Measurements from ENCODE around the gene MICALL1. TPM values are rescaled to one million over a fixed set of nuclear protein-coding genes. Genes with fewer than 3 reads are reported as not detected.

Gene MICALL1
- total and polyA plus RNA-seq, 4 experiments from 2014 or later = 0.77 to 31.0 (median 17.6) TPM

DNA sequence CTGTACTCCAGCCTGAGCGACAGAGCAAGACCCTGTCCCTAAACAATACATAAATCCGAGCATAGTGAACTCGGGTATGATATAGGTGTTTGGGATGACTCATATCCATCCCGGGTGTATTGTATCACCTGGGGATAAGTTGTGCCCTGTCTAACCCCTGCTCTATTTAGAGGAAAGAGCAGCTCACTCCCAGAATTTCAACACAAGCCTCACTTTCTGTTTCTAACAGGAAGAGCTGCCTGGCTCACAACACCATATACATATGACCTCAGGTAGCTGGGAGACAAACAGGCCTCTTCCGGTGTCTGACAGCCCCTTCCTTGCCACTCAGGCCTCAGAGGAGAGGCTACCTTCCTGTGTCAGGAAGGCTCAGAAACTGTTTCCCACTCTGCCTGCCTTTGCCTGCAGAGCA, 9.9 kb upstream of the MICALL1 start:
- H3K9me3 ChIP-seq (ENCODE audit: control insufficient read depth in 1 of 2, low read length in 2 of 2) = no peaks in the 10 kb centered on the region
- no peaks in the 10 kb centered on the region for H3K27me3 Mint-ChIP-seq
- peaks cover 7% of the 10 kb centered on the region for H3K36me3 ChIP-seq (ENCODE audit: insufficient read depth, low read length)
- intact Hi-C loops (cut with micrococcal nuclease) = no loop called here
- POLR2A ChIA-PET (ENCODE audit: partially characterized antibody) = interaction anchor here (1.1 to 4.5 kb wide), 6 partner anchors 9 to 58 kb away, joined by 3 to 51 read pairs (median 10); partner anchors contain the start of genes ANKRD54, MICALL1 and POLR2F
- H3K4me1 Mint-ChIP-seq = peaks cover 16 to 35% (median 27%) of the 10 kb centered on the region in 4 donors
- peaks cover 4 to 11% of the 10 kb centered on the region in 2 donors for H3K36me3 Mint-ChIP-seq
- peaks cover 14% of the 10 kb centered on the region for H3K4me1 ChIP-seq (ENCODE audit: insufficient read depth, low read length)
- DNase-seq = peak; percentile 43 to 67 (median 50)
- H3K27me3 ChIP-seq (ENCODE audit: insufficient read depth, low read length) = no peaks in the 10 kb centered on the region
- CTCF ChIA-PET (ENCODE audit: partially characterized antibody) = interaction anchor here (0.8 to 4.2 kb wide), 7 partner anchors 9 to 253 kb away, joined by 3 to 39 read pairs (median 4); partner anchors contain the start of gene MICALL1
- peak overlapping the region in 1 of 2 donors; percentile 4 for H3K4me3 ChIP-seq (ENCODE audit: low read length in 2 of 2)
- H3K27ac ChIP-seq (ENCODE audit: low read depth, low read length) = peak overlapping the region; percentile 56
- H3K9me3 Mint-ChIP-seq = no peaks in the 10 kb centered on the region
- peak overlapping the region; percentile 93 to 96 (median 95) for H3K27ac Mint-ChIP-seq
- peak overlapping the region; percentile 61 to 81 (median 70) for H3K4me3 Mint-ChIP-seq

DNA sequence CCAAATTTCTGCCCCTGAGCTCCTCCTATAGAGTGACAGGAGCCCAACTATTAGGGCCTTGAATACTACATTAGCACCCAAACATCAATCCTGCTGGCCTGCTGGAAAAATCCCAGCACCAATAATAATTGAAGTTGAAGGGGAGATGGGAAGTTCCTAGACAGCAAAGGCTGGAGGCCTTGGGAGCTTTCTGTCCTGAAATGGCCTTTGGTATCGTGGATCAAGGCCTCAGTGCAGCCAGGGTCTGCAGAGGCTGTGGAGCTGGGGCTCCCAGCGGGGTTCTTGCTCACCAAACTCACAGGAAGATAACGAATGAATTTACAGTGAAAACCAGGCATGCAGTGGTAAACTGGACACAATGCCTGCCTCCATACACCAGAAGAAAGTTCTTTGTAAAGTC, 9.2 kb upstream of the MICALL1 start:
- Mint-ChIP-seq H3K4me1 (peaks cover 15 to 35% (median 27%) of the 10 kb centered on the region in 4 donors), H3K9me3 (no peaks in the 10 kb centered on the region), H3K27ac (peak overlapping the region; percentile 93 to 96 (median 95)), H3K27me3 (no peaks in the 10 kb centered on the region), H3K36me3 (peaks cover 0 to 4% of the 10 kb centered on the region in 2 donors), H3K4me3 (peak overlapping the region in 4 of 8 donors; percentile 19 to 81 (median 72))
- no peak for DNase-seq
- intact Hi-C loops (cut with micrococcal nuclease) = no loop called here
- ChIA-PET POLR2A (ENCODE audit: partially characterized antibody) (interaction anchor here (1.1 to 4.5 kb wide), 7 partner anchors 9 to 57 kb away, joined by 3 to 51 read pairs (median 7); partner anchors contain the start of genes ANKRD54, MICALL1 and POLR2F), CTCF (ENCODE audit: partially characterized antibody) (interaction anchor here (0.6 to 4.2 kb wide), 10 partner anchors 9 to 254 kb away, joined by 3 to 39 read pairs (median 4); partner anchors contain the start of gene MICALL1)
- Histone ChIP-seq H3K4me1 (ENCODE audit: insufficient read depth, low read length) (peaks cover 14% of the 10 kb centered on the region), H3K27ac (ENCODE audit: low read depth, low read length) (peak overlapping the region; percentile 56), H3K36me3 (ENCODE audit: insufficient read depth, low read length) (no peaks in the 10 kb centered on the region), H3K27me3 (ENCODE audit: insufficient read depth, low read length) (no peaks in the 10 kb centered on the region), H3K4me3 (ENCODE audit: low read length in 2 of 2) (no peak overlapping the region), H3K9me3 (ENCODE audit: control insufficient read depth in 1 of 2, low read length in 2 of 2) (no peaks in the 10 kb centered on the region)

GRCh38 chr22:37897807-37898206, 8.3 kb upstream of the MICALL1 start:
- Mint-ChIP-seq H3K36me3 (no peaks in the 10 kb centered on the region), H3K9me3 (no peaks in the 10 kb centered on the region), H3K27me3 (no peaks in the 10 kb centered on the region), H3K4me3 (no peak overlapping the region), H3K4me1 (peaks cover 15 to 35% (median 27%) of the 10 kb centered on the region in 4 donors), H3K27ac (peak overlapping the region in 6 of 7 donors; percentile 3 to 83 (median 78))
- DNase-seq = no peak
- Histone ChIP-seq H3K27me3 (ENCODE audit: insufficient read depth, low read length) (no peaks in the 10 kb centered on the region), H3K4me1 (ENCODE audit: insufficient read depth, low read length) (peaks cover 14% of the 10 kb centered on the region), H3K27ac (ENCODE audit: low read depth, low read length) (no peak overlapping the region), H3K4me3 (ENCODE audit: low read length in 2 of 2) (no peak overlapping the region), H3K9me3 (ENCODE audit: control insufficient read depth in 1 of 2, low read length in 2 of 2) (no peaks in the 10 kb centered on the region), H3K36me3 (ENCODE audit: insufficient read depth, low read length) (no peaks in the 10 kb centered on the region)
- ChIA-PET POLR2A (ENCODE audit: partially characterized antibody) (interaction anchor here (1.2 to 4.5 kb wide), 5 partner anchors 8 to 54 kb away, joined by 3 to 51 read pairs (median 12); partner anchors contain the start of genes ANKRD54 and MICALL1), CTCF (ENCODE audit: partially characterized antibody) (interaction anchor here (0.6 to 4.2 kb wide), 6 partner anchors 8 to 80 kb away, joined by 3 to 39 read pairs (median 4); partner anchors contain the start of gene MICALL1)
- intact Hi-C loops (cut with micrococcal nuclease) = no loop called here

GRCh38 chr22:37898441-37899181, 7.5 kb upstream of the MICALL1 start:
- no peak overlapping the region for H3K27ac ChIP-seq (ENCODE audit: low read depth, low read length)
- H3K27me3 ChIP-seq (ENCODE audit: insufficient read depth, low read length) = no peaks in the 10 kb centered on the region
- intact Hi-C loops (cut with micrococcal nuclease) = no loop called here
- no peak overlapping the region for H3K4me3 ChIP-seq (ENCODE audit: low read length in 2 of 2)
- H3K9me3 Mint-ChIP-seq = no peaks in the 10 kb centered on the region
- H3K4me3 Mint-ChIP-seq = no peak overlapping the region
- H3K36me3 ChIP-seq (ENCODE audit: insufficient read depth, low read length) = no peaks in the 10 kb centered on the region
- H3K36me3 Mint-ChIP-seq = no peaks in the 10 kb centered on the region
- H3K27me3 Mint-ChIP-seq = no peaks in the 10 kb centered on the region
- ChIA-PET POLR2A (ENCODE audit: partially characterized antibody) (interaction anchor here (0.5 to 4.5 kb wide), 4 partner anchors 7 to 256 kb away, joined by 3 to 51 read pairs (median 4); partner anchors contain the start of gene MICALL1), CTCF (ENCODE audit: partially characterized antibody) (interaction anchor here (1.2 to 4.2 kb wide), 4 partner anchors 8 to 81 kb away, joined by 3 to 39 read pairs (median 11); partner anchors contain the start of gene MICALL1)
- no peaks in the 10 kb centered on the region for H3K9me3 ChIP-seq (ENCODE audit: control insufficient read depth in 1 of 2, low read length in 2 of 2)
- H3K27ac Mint-ChIP-seq = peak overlapping the region in 5 of 7 donors; percentile 42 to 83 (median 53)
- DNase-seq = no peak
- H3K4me1 ChIP-seq (ENCODE audit: insufficient read depth, low read length) = peaks cover 14% of the 10 kb centered on the region
- H3K4me1 Mint-ChIP-seq = peaks cover 15 to 30% (median 24%) of the 10 kb centered on the region in 4 donors

DNA sequence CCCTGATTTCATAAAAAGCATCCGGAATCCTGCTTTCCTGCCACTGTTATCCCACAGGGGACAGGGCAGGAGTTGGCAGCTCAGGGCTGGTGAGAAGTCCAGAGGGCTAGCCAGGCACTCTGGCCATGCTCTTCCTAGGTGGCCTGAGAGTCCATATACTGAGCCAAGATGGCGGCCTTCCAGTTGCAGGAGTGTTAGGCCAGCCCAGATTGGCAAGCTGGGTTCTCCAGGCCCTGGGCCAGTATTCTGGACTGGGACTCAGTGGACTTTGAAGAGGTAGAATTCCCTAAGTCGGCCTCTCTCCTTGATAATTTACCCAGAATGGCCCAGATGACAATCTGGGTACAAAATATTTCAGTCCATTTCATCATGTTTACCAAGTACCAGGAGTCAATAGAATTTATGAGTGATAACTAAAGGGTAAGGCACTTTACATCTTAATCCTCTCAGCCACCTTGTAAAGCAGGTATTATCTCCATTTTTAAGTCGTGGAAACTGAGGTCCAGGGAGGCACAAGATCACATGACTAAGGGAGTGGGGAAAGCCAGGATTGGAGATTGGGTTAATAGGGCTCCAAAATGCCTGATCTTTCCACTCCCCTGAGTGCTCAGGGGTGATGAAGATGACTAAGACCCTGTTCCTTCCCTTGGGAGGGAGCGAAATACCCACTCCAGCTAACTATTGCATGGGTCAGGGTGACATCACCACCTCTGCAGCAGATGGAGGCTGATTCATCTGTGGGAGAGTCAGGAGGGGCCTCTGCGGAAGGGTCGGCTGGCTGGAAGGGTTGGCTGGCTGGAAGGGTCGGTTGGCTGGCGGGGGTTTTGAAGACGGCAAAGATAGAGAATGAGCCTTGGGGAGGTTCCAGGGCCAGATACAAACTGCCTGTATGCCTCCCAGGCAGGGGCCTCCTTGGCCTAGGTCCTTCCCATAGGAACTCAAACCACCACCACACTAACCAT, 1.2 kb upstream of the MICALL1 start:
- no peaks in the 10 kb centered on the region for H3K9me3 ChIP-seq (ENCODE audit: control insufficient read depth in 1 of 2, low read length in 2 of 2)
- ChIA-PET CTCF (ENCODE audit: partially characterized antibody) (interaction anchor here (1.0 to 4.3 kb wide), 8 partner anchors 8 to 61 kb away, joined by 3 to 28 read pairs (median 6); partner anchors contain the start of gene ANKRD54), POLR2A (ENCODE audit: partially characterized antibody) (interaction anchor here (0.6 to 3.3 kb wide), 11 partner anchors 8 to 1116 kb away, joined by 3 to 51 read pairs (median 6); partner anchors contain the start of genes ANKRD54, APOBEC3D, C22orf23 and EIF3L)
- Mint-ChIP-seq H3K36me3 (no peaks in the 10 kb centered on the region), H3K4me1 (peaks cover 15 to 36% (median 25%) of the 10 kb centered on the region in 4 donors), H3K27ac (peak overlapping the region; percentile 41 to 86 (median 82)), H3K4me3 (peak overlapping the region; percentile 76 to 84 (median 80)), H3K27me3 (no peaks in the 10 kb centered on the region), H3K9me3 (no peaks in the 10 kb centered on the region)
- H3K36me3 ChIP-seq (ENCODE audit: insufficient read depth, low read length) = no peaks in the 10 kb centered on the region
- H3K4me1 ChIP-seq (ENCODE audit: insufficient read depth, low read length) = peaks cover 18% of the 10 kb centered on the region
- H3K4me3 ChIP-seq (ENCODE audit: low read length in 2 of 2) = no peak overlapping the region
- intact Hi-C loops (cut with micrococcal nuclease) = loop anchor here (5.0 kb wide), 1 partner anchor 47 kb away; the partner anchor contains the start of genes C22orf23 and POLR2F
- DNase-seq = no peak
- no peak overlapping the region for H3K27ac ChIP-seq (ENCODE audit: low read depth, low read length)
- no peaks in the 10 kb centered on the region for H3K27me3 ChIP-seq (ENCODE audit: insufficient read depth, low read length)

DNA sequence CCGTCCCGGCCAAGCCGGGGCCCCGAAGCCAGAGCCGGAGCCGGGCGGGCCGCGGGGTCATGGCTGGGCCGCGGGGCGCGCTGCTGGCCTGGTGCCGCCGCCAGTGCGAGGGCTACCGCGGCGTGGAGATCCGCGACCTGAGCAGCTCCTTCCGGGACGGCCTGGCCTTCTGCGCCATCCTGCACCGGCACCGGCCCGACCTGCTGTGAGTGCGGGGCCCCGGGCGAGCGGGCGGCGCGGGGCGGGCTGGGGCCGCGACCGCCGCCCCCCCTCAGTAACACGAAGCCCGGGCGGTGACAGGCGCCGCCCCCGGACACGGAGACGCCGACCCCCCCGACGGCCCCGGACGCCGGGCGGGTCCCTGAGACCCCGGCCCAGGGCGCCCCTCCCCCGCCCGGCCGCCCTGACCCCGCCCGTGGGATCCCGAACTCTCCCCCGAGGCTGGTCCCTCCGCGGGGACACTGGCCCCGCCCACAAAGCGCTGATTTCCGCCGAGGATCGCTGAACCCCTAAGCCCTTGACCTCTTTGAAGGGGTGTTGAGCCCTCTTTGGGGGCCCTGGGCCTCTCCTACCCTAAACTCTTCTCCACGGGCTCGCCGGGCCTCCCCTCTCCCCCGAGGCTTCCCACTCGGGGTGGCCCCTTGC, 389 bp downstream of the MICALL1 start:
- H3K27me3 ChIP-seq (ENCODE audit: insufficient read depth, low read length) = no peaks in the 10 kb centered on the region
- ChIA-PET CTCF (ENCODE audit: partially characterized antibody) (interaction anchor here (0.8 to 4.3 kb wide), 7 partner anchors 8 to 59 kb away, joined by 4 to 28 read pairs (median 6); no protein-coding TSS in a partner anchor), POLR2A (ENCODE audit: partially characterized antibody) (interaction anchor here (0.8 to 3.3 kb wide), 18 partner anchors 8 to 99 kb away, joined by 3 to 51 read pairs (median 4); partner anchors contain the start of genes ANKRD54, C22orf23, EIF3L and GCAT)
- Mint-ChIP-seq H3K4me3 (peak overlapping the region; percentile 77 to 88 (median 82)), H3K4me1 (peaks cover 18 to 52% (median 33%) of the 10 kb centered on the region in 4 donors), H3K27ac (peak overlapping the region; percentile 26 to 93 (median 88)), H3K27me3 (no peaks in the 10 kb centered on the region), H3K36me3 (no peaks in the 10 kb centered on the region), H3K9me3 (no peaks in the 10 kb centered on the region)
- H3K4me1 ChIP-seq (ENCODE audit: insufficient read depth, low read length) = peaks cover 18% of the 10 kb centered on the region
- peak overlapping the region; percentile 3 to 58 for H3K4me3 ChIP-seq (ENCODE audit: low read length in 2 of 2)
- intact Hi-C loops (cut with micrococcal nuclease) = loop anchor here (1.0 to 5.0 kb wide), 4 partner anchors 28 to 99 kb away; partner anchors contain the start of genes C22orf23, EIF3L, GCAT and POLR2F
- peak in 4 of 5 donors; percentile 9 to 50 (median 24) for DNase-seq
- H3K27ac ChIP-seq (ENCODE audit: low read depth, low read length) = peak overlapping the region; percentile 58
- no peaks in the 10 kb centered on the region for H3K36me3 ChIP-seq (ENCODE audit: insufficient read depth, low read length)
- H3K9me3 ChIP-seq (ENCODE audit: control insufficient read depth in 1 of 2, low read length in 2 of 2) = no peaks in the 10 kb centered on the region

Measured in CD4-positive, alpha-beta memory T cell (primary cell).